Keratinocyte (primary cell): ENCODE measurements around the gene TSPAN11. TPM values are rescaled to one million over a fixed set of nuclear protein-coding genes. Genes with fewer than 3 reads are reported as not detected.

Experiments
- DNase-seq: peaks from one replicate; pipeline ENCODE4 v3.0.0-alpha.2; 2011; ENCODE audit warnings: low read depth, missing footprints, low spot score
- FAIRE-seq: peaks from 2 replicates; lab custom pipeline; 2011; peaks lifted over from hg19 to GRCh38; lab: Jason Lieb, UNC
- H2AFZ ChIP-seq: 2 replicates; pipeline ENCODE4 v1.6.0; 2012; ENCODE audit warnings: low read length, control low read depth, inconsistent platforms; ENCODE audit not compliant: control insufficient read depth
- H3K27ac ChIP-seq: 2 replicates; pipeline ENCODE4 v1.5.1; 2011; ENCODE audit warnings: low read length; ENCODE audit not compliant: control insufficient read depth, insufficient read depth
- H3K27me3 ChIP-seq: 3 replicates; pipeline ENCODE4 v1.6.0; 2011; ENCODE audit warnings: low read length; ENCODE audit not compliant: control insufficient read depth, insufficient read depth; ENCODE audit errors: extremely low read depth
- H3K36me3 ChIP-seq, 2 experiments: 2 replicates in 1 of 2; 3 replicates in 1 of 2; pipeline ENCODE4 v1.5.1; 2011; ENCODE audit warnings: low read length in 2 of 2, mild to moderate bottlenecking in 1 of 2; ENCODE audit not compliant: control insufficient read depth in 2 of 2, insufficient read depth in 2 of 2; ENCODE audit errors: extremely low read depth in 1 of 2
- H3K4me1 ChIP-seq: 3 replicates; pipeline ENCODE4 v1.5.1; 2011; ENCODE audit warnings: low read length; ENCODE audit not compliant: control insufficient read depth, insufficient read depth; ENCODE audit errors: extremely low read depth
- H3K4me2 ChIP-seq: 3 replicates; pipeline ENCODE4 v1.6.0; 2011; ENCODE audit warnings: low read depth, low read length; ENCODE audit not compliant: control insufficient read depth, insufficient read depth; ENCODE audit errors: extremely low read depth
- H3K4me3 ChIP-seq, 3 experiments: fragments of 200-600 bp in 1 of 3; sonication (generic) in 1 of 3; 2 replicates in 2 of 3; 3 replicates in 1 of 3; pipeline ENCODE4 v1.5.1; 2011 to 2016; ENCODE audit warnings: low read length in 3 of 3, mild to moderate bottlenecking in 3 of 3, control low read depth in 2 of 3, inconsistent platforms in 1 of 3, low read depth in 1 of 3, mixed read lengths in 1 of 3, mixed run types in 1 of 3, moderate library complexity in 1 of 3; ENCODE audit not compliant: control insufficient read depth in 2 of 3, insufficient read depth in 2 of 3; ENCODE audit errors: extremely low read depth in 1 of 3
- H3K79me2 ChIP-seq: 2 replicates; pipeline ENCODE4 v1.6.0; 2012; ENCODE audit warnings: low read length; ENCODE audit not compliant: control insufficient read depth, insufficient read depth
- H3K9ac ChIP-seq: 3 replicates; pipeline ENCODE4 v1.6.0; 2011; ENCODE audit warnings: low read length; ENCODE audit not compliant: control insufficient read depth, insufficient read depth; ENCODE audit errors: extremely low read depth
- H3K9me1 ChIP-seq: 3 replicates; pipeline ENCODE4 v1.6.0; 2011; ENCODE audit warnings: low read length; ENCODE audit not compliant: control insufficient read depth, insufficient read depth; ENCODE audit errors: extremely low read depth
- H3K9me3 ChIP-seq: 2 replicates; pipeline ENCODE4 v1.5.1; 2012; ENCODE audit warnings: low read depth, low read length; ENCODE audit not compliant: control insufficient read depth
- H4K20me1 ChIP-seq: 3 replicates; pipeline ENCODE4 v1.6.0; 2011; ENCODE audit warnings: low read length; ENCODE audit not compliant: control insufficient read depth, insufficient read depth; ENCODE audit errors: extremely low read depth
- CTCF ChIP-seq, 3 experiments: IDR thresholded peaks in 1 of 3; conservative IDR thresholded peaks in 1 of 3; optimal IDR thresholded peaks in 1 of 3; 2 replicates in 2 of 3; 3 replicates in 1 of 3; pipeline versions ENCODE3 to v1.5.1; 2011; ENCODE audit warnings: low read length in 3 of 3, mild to moderate bottlenecking in 3 of 3, moderate library complexity in 2 of 3, control low read depth in 1 of 3, inconsistent platforms in 1 of 3; ENCODE audit not compliant: insufficient read depth in 2 of 3; ENCODE audit errors: extremely low read depth in 1 of 3
- EZH2 ChIP-seq: IDR thresholded peaks from one replicate; pipeline ENCODE4 v1.6.1; 2012; ENCODE audit warnings: inconsistent platforms, mild to moderate bottlenecking, low read length, moderate library complexity
- dilution Hi-C: fragments of 300-500 bp; cut with MboI; formaldehyde crosslinking; loops from one replicate; pipeline ENCODE4 v1.7.0; 2020; ENCODE audit warnings: low sequenced_read_pairs; ENCODE audit not compliant: extremely low pct_ligation_motif_present
- polyA plus RNA-seq, 5 experiments: library from polyadenylated mRNA; depleted of rRNA in 3 of 5; stranded (reverse) in 3 of 5; stranded (forward) in 1 of 5; unstranded in 1 of 5; fragments of >200 nt; gene quantifications; 1 replicate in 1 of 5; 2 replicates in 3 of 5; 3 replicates in 1 of 5; pipeline versions ENCODE4 v1.2.1 to v1.2.3, GENCODE V29; 2011 to 2012; ENCODE audit warnings: missing spikeins in 2 of 5, low read depth in 1 of 5, low replicate concordance in 1 of 5

The TSPAN11 gene
- polyA plus RNA-seq, 1 donor (not counting 4 experiments of a cell fraction or from before 2014, with no cell fraction given), result not detected

DNA sequence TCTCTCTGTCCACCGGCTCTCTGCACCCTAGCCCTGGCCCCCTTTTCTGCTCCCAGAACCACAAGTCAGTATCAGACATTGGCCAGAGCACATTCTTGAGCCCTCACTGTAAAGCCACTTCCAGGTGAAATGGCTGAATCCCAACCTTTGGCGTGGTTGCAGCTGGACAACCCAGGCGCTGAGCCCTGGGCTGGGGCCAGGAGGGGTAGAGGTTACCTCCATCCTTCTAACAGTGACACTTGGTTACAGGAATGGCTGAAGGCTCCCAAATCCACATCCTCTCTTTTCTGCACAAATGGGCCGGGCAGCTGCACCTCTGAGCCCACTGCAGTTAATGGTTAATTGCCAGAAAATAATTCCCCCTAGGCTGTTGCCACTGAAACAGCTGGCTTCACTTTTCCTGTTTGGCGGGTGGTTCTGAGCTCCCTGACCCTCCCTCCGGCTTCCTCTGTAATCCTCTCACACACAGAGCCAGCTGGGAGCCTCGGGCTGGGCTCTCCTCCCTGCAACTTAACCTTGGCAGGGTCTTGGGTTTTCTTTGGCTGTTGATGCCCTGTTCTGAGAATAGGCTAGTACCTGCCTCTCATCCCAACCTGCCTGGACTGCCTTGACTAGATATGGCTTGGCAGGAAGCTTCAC lies 44.1 kb downstream of the TSPAN11 start:
- no peak overlapping the region for H3K4me2 ChIP-seq
- H2AFZ ChIP-seq, result no peak overlapping the region
- no peaks in the 10 kb centered on the region for H3K9me3 ChIP-seq
- H3K36me3 ChIP-seq, result no peaks in the 10 kb centered on the region
- no peaks in the 10 kb centered on the region for H3K79me2 ChIP-seq
- dilution Hi-C loops, result no loop called here
- H4K20me1 ChIP-seq, result no peaks in the 10 kb centered on the region
- no peaks in the 10 kb centered on the region for H3K9me1 ChIP-seq
- FAIRE-seq, result no peak
- H3K4me3 ChIP-seq, result no peak overlapping the region
- no peak overlapping the region for H3K27ac ChIP-seq
- no peak overlapping the region for H3K9ac ChIP-seq
- DNase-seq, result no peak
- TF ChIP-seq EZH2, result no peak
- no peak for TF ChIP-seq CTCF (optimal IDR thresholded peaks at IDR 0.05 in 1 of 3, IDR thresholded peaks at IDR 0.05 in 1 of 3, conservative IDR thresholded peaks at IDR 0.05 in 1 of 3; ENCODE audit: extremely low read depth in 1 of 3, insufficient read depth in 2 of 3, low read length in 3 of 3)
- peaks cover 42% of the 10 kb centered on the region for H3K27me3 ChIP-seq
- no peaks in the 10 kb centered on the region for H3K4me1 ChIP-seq

DNA sequence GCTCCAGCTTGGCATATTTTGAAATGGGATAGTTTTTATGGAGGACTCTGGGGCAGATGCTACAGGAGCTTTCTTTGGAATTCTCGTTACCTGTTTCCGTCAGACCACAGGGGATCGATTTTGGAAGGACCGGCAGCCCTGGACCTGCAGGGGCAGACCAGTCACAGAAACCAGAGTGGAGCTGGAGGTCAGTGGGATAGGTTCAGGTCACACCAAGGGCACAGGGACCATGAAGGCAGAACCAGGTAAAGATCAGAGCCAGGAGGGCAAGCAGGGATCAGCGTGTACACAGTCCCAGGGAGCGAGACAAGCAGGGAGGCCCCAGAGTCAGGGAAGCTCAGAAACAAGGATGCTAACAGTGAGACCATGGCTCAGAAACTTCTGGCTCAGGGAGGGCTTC lies 45.5 kb downstream of the TSPAN11 start:
- H4K20me1 ChIP-seq, result no peaks in the 10 kb centered on the region
- H3K9me1 ChIP-seq, result no peaks in the 10 kb centered on the region
- dilution Hi-C loops, result no loop called here
- no peak overlapping the region for H3K9ac ChIP-seq
- no peak overlapping the region for H3K4me3 ChIP-seq
- no peak overlapping the region for H3K4me2 ChIP-seq
- no peaks in the 10 kb centered on the region for H3K9me3 ChIP-seq
- no peak overlapping the region for H2AFZ ChIP-seq
- H3K4me1 ChIP-seq, result no peaks in the 10 kb centered on the region
- no peaks in the 10 kb centered on the region for H3K36me3 ChIP-seq
- TF ChIP-seq EZH2, result no peak
- FAIRE-seq (no peak), DNase-seq (no peak)
- no peaks in the 10 kb centered on the region for H3K79me2 ChIP-seq
- no peak overlapping the region for H3K27ac ChIP-seq
- H3K27me3 ChIP-seq, result peaks cover 45% of the 10 kb centered on the region

- Histone ChIP-seq H3K9me3 (no peaks in the 10 kb centered on the region), H3K36me3 (no peaks in the 10 kb centered on the region), H3K4me3 (no peak overlapping the region), H3K79me2 (no peaks in the 10 kb centered on the region), H3K4me2 (no peak overlapping the region), H3K9me1 (no peaks in the 10 kb centered on the region), H3K4me1 (no peaks in the 10 kb centered on the region), H3K9ac (no peak overlapping the region), H3K27ac (no peak overlapping the region), H3K27me3 (peaks cover 45% of the 10 kb centered on the region), H2AFZ (no peak overlapping the region), H4K20me1 (no peaks in the 10 kb centered on the region)
- FAIRE-seq (no peak), DNase-seq (no peak)
- TF ChIP-seq EZH2 (no peak), CTCF (optimal IDR thresholded peaks at IDR 0.05 in 1 of 3, IDR thresholded peaks at IDR 0.05 in 1 of 3, conservative IDR thresholded peaks at IDR 0.05 in 1 of 3; ENCODE audit: extremely low read depth in 1 of 3, insufficient read depth in 2 of 3, low read length in 3 of 3) (no peak)
- dilution Hi-C loops, result no loop called here
These were observed 46.6 kb downstream of the TSPAN11 start for GRCh38 chr12:30973175-30973574.
